Astrocyte (in vitro differentiated cells and primary cell): Measurements from ENCODE around the gene KRTAP5-1. TPM values are rescaled to one million over a fixed set of nuclear protein-coding genes. Genes with fewer than 3 reads are reported as not detected.
"Not testable (repeated sequence)": the region's sequence is repeated elsewhere in the genome, so short reads cannot be mapped to it uniquely, and the experiment has no call there.

Experiments
- DNase-seq: peaks from one replicate; pipeline ENCODE4 v3.0.0-alpha.2; 2010; ENCODE audit warnings: low read depth
- FAIRE-seq: peaks from 2 replicates; lab custom pipeline; 2011; peaks lifted over from hg19 to GRCh38; lab: Jason Lieb, UNC
- H2AFZ ChIP-seq: 2 replicates; pipeline ENCODE4 v1.6.0; 2012; ENCODE audit warnings: low read depth, low read length, inconsistent platforms
- H3K27ac ChIP-seq: 2 replicates; pipeline ENCODE4 v1.5.1; 2011; ENCODE audit warnings: low read depth, low read length, inconsistent platforms
- H3K27me3 ChIP-seq: 2 replicates; pipeline ENCODE4 v1.6.0; 2011; ENCODE audit warnings: low read length, inconsistent platforms; ENCODE audit not compliant: insufficient read depth
- H3K36me3 ChIP-seq: 2 replicates; pipeline ENCODE4 v1.5.1; 2011; ENCODE audit warnings: low read length, inconsistent platforms; ENCODE audit not compliant: insufficient read depth
- H3K4me1 ChIP-seq: 2 replicates; pipeline ENCODE4 v1.5.1; 2011; ENCODE audit warnings: low read length, inconsistent platforms; ENCODE audit not compliant: insufficient read depth
- H3K4me2 ChIP-seq: 2 replicates; pipeline ENCODE4 v1.6.0; 2012; ENCODE audit warnings: low read length, inconsistent platforms
- H3K4me3 ChIP-seq: 2 replicates; pipeline ENCODE4 v1.5.1; 2011; ENCODE audit warnings: low read depth, mild to moderate bottlenecking, low read length, inconsistent platforms; ENCODE audit not compliant: insufficient read depth
- H3K79me2 ChIP-seq: 2 replicates; pipeline ENCODE4 v1.6.0; 2012; ENCODE audit warnings: mild to moderate bottlenecking, low read length, inconsistent platforms; ENCODE audit not compliant: insufficient read depth
- H3K9ac ChIP-seq: 2 replicates; pipeline ENCODE4 v1.6.0; 2012; ENCODE audit warnings: mild to moderate bottlenecking, low read length, inconsistent platforms
- H3K9me3 ChIP-seq: 2 replicates; pipeline ENCODE4 v1.5.1; 2012; ENCODE audit warnings: low read depth, mild to moderate bottlenecking, low read length, inconsistent platforms; ENCODE audit not compliant: insufficient read depth
- H4K20me1 ChIP-seq: 2 replicates; pipeline ENCODE4 v1.6.0; 2012; ENCODE audit warnings: low read length, inconsistent platforms; ENCODE audit not compliant: insufficient read depth
- H3K27ac Mint-ChIP-seq: one replicate; pipeline ENCODE4 v1.8.0; 2021; ENCODE audit warnings: mild to moderate bottlenecking, mixed read lengths; ENCODE audit not compliant: unreplicated experiment
- H3K27me3 Mint-ChIP-seq: one replicate; pipeline ENCODE4 v1.8.0; 2021; ENCODE audit warnings: low read depth, mixed read lengths; ENCODE audit not compliant: unreplicated experiment
- H3K36me3 Mint-ChIP-seq: one replicate; pipeline ENCODE4 v1.8.0; 2021; ENCODE audit warnings: low read depth, mixed read lengths; ENCODE audit not compliant: unreplicated experiment
- H3K4me1 Mint-ChIP-seq: one replicate; pipeline ENCODE4 v1.8.0; 2021; ENCODE audit warnings: low read depth, mixed read lengths; ENCODE audit not compliant: unreplicated experiment
- H3K4me3 Mint-ChIP-seq: one replicate; pipeline ENCODE4 v1.8.0; 2021; ENCODE audit warnings: mild to moderate bottlenecking, moderate library complexity, mixed read lengths; ENCODE audit not compliant: unreplicated experiment
- H3K9me3 Mint-ChIP-seq: one replicate; pipeline ENCODE4 v1.8.0; 2021; ENCODE audit warnings: mild to moderate bottlenecking, mixed read lengths; ENCODE audit not compliant: unreplicated experiment
- CTCF ChIP-seq: IDR thresholded peaks from 2 replicates; pipeline ENCODE4 v1.5.1; 2011; ENCODE audit warnings: low read depth, mild to moderate bottlenecking, inconsistent platforms, low read length, moderate library complexity; ENCODE audit not compliant: insufficient read depth
- EZH2 ChIP-seq: IDR thresholded peaks from 2 replicates; pipeline ENCODE4 v1.6.1; 2012; ENCODE audit warnings: mild to moderate bottlenecking, low read length, inconsistent platforms; ENCODE audit not compliant: insufficient read depth
- total RNA-seq: library from RNA; stranded (reverse); gene quantifications from 2 replicates; pipeline ENCODE4 v1.2.1, GENCODE V29; 2021

KRTAP5-1 gene
- total RNA-seq, 1 donor from 2014 or later: not detected

DNA sequence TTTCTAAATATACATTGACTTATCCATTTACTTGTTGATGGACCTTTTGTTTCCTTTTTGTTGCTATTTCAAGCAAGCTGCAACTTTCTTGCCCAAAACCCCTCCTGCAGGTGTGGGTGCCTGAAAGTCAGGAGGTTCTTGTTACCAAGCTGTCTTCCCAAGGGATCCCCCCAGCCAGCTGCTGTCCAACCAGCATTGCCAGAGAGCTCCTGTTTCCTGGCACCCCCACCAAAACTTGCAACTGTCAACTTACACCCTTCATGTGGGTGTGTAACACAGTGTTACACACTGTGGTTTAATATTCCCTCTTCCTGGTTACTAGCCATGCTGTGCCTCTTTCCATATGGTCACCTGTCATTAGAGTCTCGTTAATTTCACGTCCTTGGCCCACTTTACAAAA lies 1.6 kb upstream of the KRTAP5-1 start:
- Mint-ChIP-seq H3K4me3 (no peak overlapping the region), H3K36me3 (peaks cover 3% of the 10 kb centered on the region), H3K27me3 (peaks cover 36% of the 10 kb centered on the region), H3K27ac (no peak overlapping the region), H3K9me3 (no peaks in the 10 kb centered on the region), H3K4me1 (peaks cover 5% of the 10 kb centered on the region)
- no peaks in the 10 kb centered on the region for H3K9me3 ChIP-seq
- no peak overlapping the region for H3K4me3 ChIP-seq
- no peak overlapping the region for H3K9ac ChIP-seq
- FAIRE-seq: no peak
- TF ChIP-seq CTCF (no peak), EZH2 (no peak)
- no peak overlapping the region for H2AFZ ChIP-seq
- H3K79me2 ChIP-seq: no peaks in the 10 kb centered on the region
- no peaks in the 10 kb centered on the region for H3K4me1 ChIP-seq
- no peaks in the 10 kb centered on the region for H3K36me3 ChIP-seq
- no peaks in the 10 kb centered on the region for H4K20me1 ChIP-seq
- no peak overlapping the region for H3K27ac ChIP-seq
- no peak for DNase-seq
- no peak overlapping the region for H3K4me2 ChIP-seq
- peaks cover 17% of the 10 kb centered on the region for H3K27me3 ChIP-seq

DNA sequence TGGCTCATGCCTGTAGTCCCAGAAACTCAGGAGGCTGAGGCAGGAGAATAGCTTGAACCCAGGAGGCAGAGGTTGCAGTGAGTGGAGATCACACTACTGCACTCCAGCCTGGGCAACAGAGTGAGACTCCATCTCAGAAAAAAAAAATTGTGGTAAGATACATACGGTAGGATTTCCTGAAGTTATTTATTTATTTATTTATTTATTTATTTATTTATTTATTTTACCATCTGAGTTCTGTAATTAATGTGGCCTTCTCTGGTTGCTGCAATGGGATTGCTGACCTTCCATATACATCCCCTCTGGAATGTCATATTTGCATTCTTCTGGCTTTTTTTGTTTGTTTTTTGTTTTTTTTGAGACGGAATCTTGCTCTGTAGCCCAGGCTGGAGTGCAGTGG lies 2.2 kb downstream of the KRTAP5-1 start:
- not testable (repeated sequence) for DNase-seq

GRCh38 chr11:1581976-1582375 lies 3.1 kb downstream of the KRTAP5-1 start:
- H3K4me2 ChIP-seq: no peak overlapping the region
- DNase-seq: no peak
- no peak for FAIRE-seq
- TF ChIP-seq EZH2 (no peak), CTCF (no peak)
- no peak overlapping the region for H3K9ac ChIP-seq
- no peaks in the 10 kb centered on the region for H3K79me2 ChIP-seq
- Mint-ChIP-seq H3K36me3 (peaks cover 10% of the 10 kb centered on the region), H3K27me3 (peaks cover 32% of the 10 kb centered on the region), H3K27ac (no peak overlapping the region), H3K4me1 (no peaks in the 10 kb centered on the region), H3K9me3 (peaks cover 10% of the 10 kb centered on the region), H3K4me3 (no peak overlapping the region)
- no peaks in the 10 kb centered on the region for H4K20me1 ChIP-seq
- H3K27ac ChIP-seq: no peak overlapping the region
- H2AFZ ChIP-seq: no peak overlapping the region
- H3K4me3 ChIP-seq: no peak overlapping the region
- no peaks in the 10 kb centered on the region for H3K4me1 ChIP-seq
- peaks cover 2% of the 10 kb centered on the region for H3K27me3 ChIP-seq
- no peaks in the 10 kb centered on the region for H3K9me3 ChIP-seq
- no peaks in the 10 kb centered on the region for H3K36me3 ChIP-seq

More for the DNA sequence above, 2.2 kb downstream of the KRTAP5-1 start:
- peaks cover 36% of the 10 kb centered on the region for H3K27me3 Mint-ChIP-seq
- not testable (repeated sequence) for H3K27ac ChIP-seq, H3K4me3 Mint-ChIP-seq, H3K36me3 Mint-ChIP-seq, H3K9me3 ChIP-seq, H4K20me1 ChIP-seq, H3K27me3 ChIP-seq, H2AFZ ChIP-seq, H3K4me1 ChIP-seq, H3K27ac Mint-ChIP-seq, H3K79me2 ChIP-seq, H3K9ac ChIP-seq, FAIRE-seq, H3K4me3 ChIP-seq, H3K4me1 Mint-ChIP-seq, H3K36me3 ChIP-seq, H3K4me2 ChIP-seq
- H3K9me3 Mint-ChIP-seq: peaks cover 10% of the 10 kb centered on the region
